ENCODE results near the gene TMEM121B. TPM values are rescaled to one million over a fixed set of nuclear protein-coding genes. Genes with fewer than 3 reads are reported as not detected.
"Not testable (repeated sequence)": the region's sequence is repeated elsewhere in the genome, so short reads cannot be mapped to it uniquely, and the experiment has no call there.

TMEM121B gene
- total RNA-seq, 6 experiments from 2014 or later, result 0.05 to 0.33 (median 0.19) TPM

- TF ChIP-seq POLR2A (IDR thresholded peaks at IDR 0.05) (no peak), CTCF (IDR thresholded peaks at IDR 0.05) (no peak)
- intact Hi-C loops (cut with DNase I), result no loop called here
- Histone ChIP-seq H3K36me3 (peaks cover 0 to 5% (median 0%) of the 10 kb centered on the region in 4 donors), H3K4me1 (peaks cover 0 to 36% (median 10%) of the 10 kb centered on the region in 4 donors), H3K4me3 (no peak overlapping the region), H3K27me3 (no peaks in the 10 kb centered on the region), H3K9me3 (no peaks in the 10 kb centered on the region), H3K27ac (no peak overlapping the region)
- ATAC-seq (peak in 1 of 4 donors; percentile 10), DNase-seq (no peak)
- 76% methylated on average over 4 of the region's 9 CpGs for WGBS (ENCODE audit: insufficient coverage, low coverage, low lambda C conversion rate, missing lambda C conversion rate)
These were observed 28.1 kb upstream of the TMEM121B start for GRCh38 chr22:17149076-17149815.

- not testable (repeated sequence) for DNase-seq
These were observed 26.3 kb upstream of the TMEM121B start for GRCh38 chr22:17147458-17147857.

GRCh38 chr22:17145021-17145680, 24.0 kb upstream of the TMEM121B start:
- H3K36me3 ChIP-seq, result peaks cover 0 to 34% (median 12%) of the 10 kb centered on the region in 4 donors
- intact Hi-C loops (cut with DNase I), result no loop called here
- peaks cover 0 to 14% (median 6%) of the 10 kb centered on the region in 4 donors for H3K4me1 ChIP-seq
- no peaks in the 10 kb centered on the region for H3K27me3 ChIP-seq
- H3K4me3 ChIP-seq, result no peak overlapping the region
- no peak for ATAC-seq
- no peak overlapping the region for H3K27ac ChIP-seq
- no peak for TF ChIP-seq POLR2A (IDR thresholded peaks at IDR 0.05)
- no peak for TF ChIP-seq CTCF (IDR thresholded peaks at IDR 0.05)
- DNase-seq, result no peak
- no peaks in the 10 kb centered on the region for H3K9me3 ChIP-seq
- WGBS (ENCODE audit: insufficient coverage, low coverage, low lambda C conversion rate, missing lambda C conversion rate), result no CpG with 5 or more reads among the region's 8 CpGs

More at GRCh38 chr22:17147458-17147857, 26.3 kb upstream of the TMEM121B start:
- Histone ChIP-seq H3K36me3 (peaks cover 0 to 15% (median 3%) of the 10 kb centered on the region in 4 donors), H3K4me1 (peaks cover 0 to 35% (median 10%) of the 10 kb centered on the region in 4 donors)
- WGBS (ENCODE audit: insufficient coverage, low coverage, low lambda C conversion rate, missing lambda C conversion rate), result 92% methylated on average over 26 of the region's 30 CpGs
- H3K27me3 ChIP-seq; intact Hi-C loops (cut with DNase I); H3K4me3 ChIP-seq; H3K9me3 ChIP-seq; ATAC-seq; H3K27ac ChIP-seq: not testable (repeated sequence)

- no peak for ATAC-seq
- H3K4me3 ChIP-seq, result no peak overlapping the region
- no peak for DNase-seq
- no peaks in the 10 kb centered on the region for H3K27me3 ChIP-seq
- H3K4me1 ChIP-seq, result peaks cover 0 to 3% (median 1%) of the 10 kb centered on the region in 4 donors
- intact Hi-C loops (cut with DNase I), result no loop called here
- TF ChIP-seq CTCF (IDR thresholded peaks at IDR 0.05), result no peak
- TF ChIP-seq POLR2A (IDR thresholded peaks at IDR 0.05), result no peak
- peaks cover 0 to 35% (median 12%) of the 10 kb centered on the region in 4 donors for H3K36me3 ChIP-seq
- 85% methylated on average over 3 of the region's 8 CpGs for WGBS (ENCODE audit: insufficient coverage, low coverage, low lambda C conversion rate, missing lambda C conversion rate)
- H3K9me3 ChIP-seq, result no peaks in the 10 kb centered on the region
- H3K27ac ChIP-seq, result no peak overlapping the region
These were observed 22.7 kb upstream of the TMEM121B start for GRCh38 chr22:17143826-17144225.

- no peaks in the 10 kb centered on the region for H3K9me3 ChIP-seq
- H3K4me3 ChIP-seq, result no peak overlapping the region
- H3K27me3 ChIP-seq, result no peaks in the 10 kb centered on the region
- ATAC-seq (no peak), DNase-seq (no peak)
- TF ChIP-seq CTCF (IDR thresholded peaks at IDR 0.05), result no peak
- no peak for TF ChIP-seq POLR2A (IDR thresholded peaks at IDR 0.05)
- peaks cover 0 to 42% (median 12%) of the 10 kb centered on the region in 4 donors for H3K36me3 ChIP-seq
- 83% methylated on average over 3 of the region's 9 CpGs for WGBS (ENCODE audit: insufficient coverage, low coverage, low lambda C conversion rate, missing lambda C conversion rate)
- no peaks in the 10 kb centered on the region for H3K4me1 ChIP-seq
- H3K27ac ChIP-seq, result no peak overlapping the region
- intact Hi-C loops (cut with DNase I), result no loop called here
These were observed 21.9 kb upstream of the TMEM121B start for GRCh38 chr22:17143101-17143500.

All from right lobe of liver (tissue), 6 donors.